HepG2 (cell line): Measurements from ENCODE around the gene EML2. TPM values are rescaled to one million over a fixed set of nuclear protein-coding genes. Genes with fewer than 3 reads are reported as not detected.

Experiments
- ATAD3A ChIP-seq: sonication (generic); formaldehyde crosslinking; IDR thresholded peaks from 2 replicates; pipeline ENCODE4 v1.4.0; 2020; ENCODE audit warnings: missing genetic modification reagents
- FLYWCH1 ChIP-seq: sonication (generic); formaldehyde crosslinking; IDR thresholded peaks from 2 replicates; pipeline ENCODE4 v1.8.1; 2023; ENCODE audit warnings: mild to moderate bottlenecking, missing genetic modification reagents
- NR2C2 ChIP-seq: sonication (generic); formaldehyde crosslinking; IDR thresholded peaks from 2 replicates; pipeline ENCODE4 v1.4.0; 2020; ENCODE audit warnings: missing genetic modification reagents, mild to moderate bottlenecking, moderate library complexity, borderline replicate concordance
- SIN3B ChIP-seq: fragments of 150-350 bp; IDR thresholded peaks from 2 replicates; pipeline ENCODE4 v1.6.1; 2014; ENCODE audit warnings: low read length
- ZFX ChIP-seq: sonication (generic); formaldehyde crosslinking; IDR thresholded peaks from 2 replicates; pipeline ENCODE4 v1.4.0; 2020; ENCODE audit warnings: mild to moderate bottlenecking, low read depth, missing genetic modification reagents, moderate library complexity
- ZNF333 ChIP-seq: sonication (generic); formaldehyde crosslinking; IDR thresholded peaks from 2 replicates; pipeline ENCODE4 v1.4.0; 2020; ENCODE audit warnings: mild to moderate bottlenecking, missing genetic modification reagents, borderline replicate concordance
- ZNF563 ChIP-seq: sonication (generic); formaldehyde crosslinking; IDR thresholded peaks from 2 replicates; pipeline ENCODE4 v1.8.0; 2022; ENCODE audit warnings: mild to moderate bottlenecking, moderate library complexity, missing genetic modification reagents
- ZNF567 ChIP-seq: sonication (generic); formaldehyde crosslinking; IDR thresholded peaks from 2 replicates; pipeline ENCODE4 v1.8.1; 2023; ENCODE audit warnings: mild to moderate bottlenecking, missing genetic modification reagents, borderline replicate concordance
- ZNF878 ChIP-seq: sonication (generic); formaldehyde crosslinking; IDR thresholded peaks from 2 replicates; pipeline ENCODE4 v1.8.1; 2023; ENCODE audit warnings: mild to moderate bottlenecking, missing genetic modification reagents, moderate library complexity
- polyA plus RNA-seq, 8 experiments: library from polyadenylated mRNA; depleted of rRNA in 3 of 8; stranded (reverse) in 7 of 8; unstranded in 1 of 8; fragments of >200 nt; fragmentation: Illumina TruSeq in 4 of 8; extraction: Trizol in 4 of 8; gene quantifications; 2 replicates each; pipeline versions ENCODE4 v1.2.1 to v1.2.3, GENCODE V29; 2011 to 2016; ENCODE audit warnings: low read depth in 4 of 8, missing spikeins in 1 of 8, mixed read lengths in 1 of 8; ENCODE audit not compliant: insufficient read depth in 1 of 8
- total RNA-seq, 5 experiments: library from RNA; depleted of rRNA; stranded (reverse); fragments of >200 nt; fragmentation: Illumina TruSeq; extraction: Trizol; gene quantifications; 2 replicates each; pipeline ENCODE4 v1.2.3, GENCODE V29; 2016; ENCODE audit warnings: low read depth in 1 of 5
- TF ChIP-seq, protein P1 (sequence below): IDR thresholded peaks from 2 replicates; pipeline ENCODE4 v1.6.1; 2016; ENCODE audit warnings: missing compliant biosample characterization, missing genetic modification reagents, borderline replicate concordance
- TF ChIP-seq, protein P2 (sequence below): sonication (generic); formaldehyde crosslinking; IDR thresholded peaks from 2 replicates; pipeline ENCODE4 v1.4.0; 2020; ENCODE audit warnings: missing genetic modification reagents
- TF ChIP-seq, protein P3 (sequence below): sonication (generic); formaldehyde crosslinking; IDR thresholded peaks from 2 replicates; pipeline ENCODE4 v1.5.1; 2020; ENCODE audit warnings: mild to moderate bottlenecking, missing genetic modification reagents, moderate library complexity
- TF ChIP-seq, protein P4 (sequence below): sonication (generic); formaldehyde crosslinking; IDR thresholded peaks from 2 replicates; pipeline ENCODE4 v1.5.0; 2020; ENCODE audit warnings: mild to moderate bottlenecking, missing genetic modification reagents, moderate library complexity
- TF ChIP-seq, protein P5 (sequence below): sonication (generic); formaldehyde crosslinking; IDR thresholded peaks from 2 replicates; pipeline ENCODE4 v1.4.0; 2020; ENCODE audit warnings: missing genetic modification reagents, mild to moderate bottlenecking, borderline replicate concordance

EML2 gene
- total and polyA plus RNA-seq, 2 of the 13 experiments (the other 11 are each of a cell fraction or from before 2014, with no cell fraction given), result 7.3 to 12.9 TPM

DNA sequence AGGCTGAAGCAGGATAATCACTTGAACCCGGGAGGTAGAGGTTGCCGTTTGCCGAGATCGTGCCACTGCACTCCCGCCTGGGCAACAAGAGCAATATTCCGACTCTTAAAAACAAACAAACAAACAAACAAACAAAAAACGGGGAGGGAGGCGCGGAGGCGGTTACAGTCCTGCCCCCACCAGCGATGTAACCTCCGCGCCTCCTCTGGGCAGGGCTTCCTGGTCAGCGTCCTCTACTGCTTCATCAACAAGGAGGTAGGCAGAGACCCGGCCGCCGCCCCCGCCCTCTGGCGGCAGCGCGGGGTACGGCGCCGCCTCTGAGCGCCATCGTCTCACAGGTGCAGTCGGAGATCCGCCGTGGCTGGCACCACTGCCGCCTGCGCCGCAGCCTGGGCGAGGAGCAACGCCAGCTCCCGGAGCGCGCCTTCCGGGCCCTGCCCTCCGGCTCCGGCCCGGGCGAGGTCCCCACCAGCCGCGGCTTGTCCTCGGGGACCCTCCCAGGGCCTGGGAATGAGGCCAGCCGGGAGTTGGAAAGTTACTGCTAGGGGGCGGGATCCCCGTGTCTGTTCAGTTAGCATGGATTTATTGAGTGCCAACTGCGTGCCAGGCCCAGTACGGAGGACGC is 42.3 kb upstream of the EML2 start (continued):
- TF ChIP-seq, protein P1, sequence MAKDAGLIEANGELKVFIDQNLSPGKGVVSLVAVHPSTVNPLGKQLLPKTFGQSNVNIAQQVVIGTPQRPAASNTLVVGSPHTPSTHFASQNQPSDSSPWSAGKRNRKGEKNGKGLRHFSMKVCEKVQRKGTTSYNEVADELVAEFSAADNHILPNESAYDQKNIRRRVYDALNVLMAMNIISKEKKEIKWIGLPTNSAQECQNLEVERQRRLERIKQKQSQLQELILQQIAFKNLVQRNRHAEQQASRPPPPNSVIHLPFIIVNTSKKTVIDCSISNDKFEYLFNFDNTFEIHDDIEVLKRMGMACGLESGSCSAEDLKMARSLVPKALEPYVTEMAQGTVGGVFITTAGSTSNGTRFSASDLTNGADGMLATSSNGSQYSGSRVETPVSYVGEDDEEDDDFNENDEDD (CRISPR knock-in tag), result 0 out of 2 replicates have a peak, but pooled peaks have one; percentile 36
- TF ChIP-seq NR2C2 (no peak), ATAD3A (no peak), ZNF878 (no peak), ZNF563 (CRISPR knock-in tag) (peak; percentile 33; the same call in 1 of the 2 replicates), ZNF333 (no peak; the same call in 1 of the 2 replicates), FLYWCH1 (CRISPR knock-in tag) (no peak), ZNF567 (CRISPR knock-in tag) (no peak), SIN3B (no peak), ZFX (CRISPR knock-in tag) (peak; percentile 67; the same call in 1 of the 2 replicates)
- TF ChIP-seq, protein P2, sequence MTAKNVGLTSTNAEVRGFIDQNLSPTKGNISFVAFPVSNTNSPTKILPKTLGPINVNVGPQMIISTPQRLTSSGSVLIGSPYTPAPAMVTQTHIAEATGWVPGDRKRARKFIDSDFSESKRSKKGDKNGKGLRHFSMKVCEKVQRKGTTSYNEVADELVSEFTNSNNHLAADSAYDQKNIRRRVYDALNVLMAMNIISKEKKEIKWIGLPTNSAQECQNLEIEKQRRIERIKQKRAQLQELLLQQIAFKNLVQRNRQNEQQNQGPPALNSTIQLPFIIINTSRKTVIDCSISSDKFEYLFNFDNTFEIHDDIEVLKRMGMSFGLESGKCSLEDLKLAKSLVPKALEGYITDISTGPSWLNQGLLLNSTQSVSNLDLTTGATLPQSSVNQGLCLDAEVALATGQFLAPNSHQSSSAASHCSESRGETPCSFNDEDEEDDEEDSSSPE (CRISPR knock-in tag), result 0 out of 2 replicates have a peak, but pooled peaks have one; percentile 36
- TF ChIP-seq, protein P3, sequence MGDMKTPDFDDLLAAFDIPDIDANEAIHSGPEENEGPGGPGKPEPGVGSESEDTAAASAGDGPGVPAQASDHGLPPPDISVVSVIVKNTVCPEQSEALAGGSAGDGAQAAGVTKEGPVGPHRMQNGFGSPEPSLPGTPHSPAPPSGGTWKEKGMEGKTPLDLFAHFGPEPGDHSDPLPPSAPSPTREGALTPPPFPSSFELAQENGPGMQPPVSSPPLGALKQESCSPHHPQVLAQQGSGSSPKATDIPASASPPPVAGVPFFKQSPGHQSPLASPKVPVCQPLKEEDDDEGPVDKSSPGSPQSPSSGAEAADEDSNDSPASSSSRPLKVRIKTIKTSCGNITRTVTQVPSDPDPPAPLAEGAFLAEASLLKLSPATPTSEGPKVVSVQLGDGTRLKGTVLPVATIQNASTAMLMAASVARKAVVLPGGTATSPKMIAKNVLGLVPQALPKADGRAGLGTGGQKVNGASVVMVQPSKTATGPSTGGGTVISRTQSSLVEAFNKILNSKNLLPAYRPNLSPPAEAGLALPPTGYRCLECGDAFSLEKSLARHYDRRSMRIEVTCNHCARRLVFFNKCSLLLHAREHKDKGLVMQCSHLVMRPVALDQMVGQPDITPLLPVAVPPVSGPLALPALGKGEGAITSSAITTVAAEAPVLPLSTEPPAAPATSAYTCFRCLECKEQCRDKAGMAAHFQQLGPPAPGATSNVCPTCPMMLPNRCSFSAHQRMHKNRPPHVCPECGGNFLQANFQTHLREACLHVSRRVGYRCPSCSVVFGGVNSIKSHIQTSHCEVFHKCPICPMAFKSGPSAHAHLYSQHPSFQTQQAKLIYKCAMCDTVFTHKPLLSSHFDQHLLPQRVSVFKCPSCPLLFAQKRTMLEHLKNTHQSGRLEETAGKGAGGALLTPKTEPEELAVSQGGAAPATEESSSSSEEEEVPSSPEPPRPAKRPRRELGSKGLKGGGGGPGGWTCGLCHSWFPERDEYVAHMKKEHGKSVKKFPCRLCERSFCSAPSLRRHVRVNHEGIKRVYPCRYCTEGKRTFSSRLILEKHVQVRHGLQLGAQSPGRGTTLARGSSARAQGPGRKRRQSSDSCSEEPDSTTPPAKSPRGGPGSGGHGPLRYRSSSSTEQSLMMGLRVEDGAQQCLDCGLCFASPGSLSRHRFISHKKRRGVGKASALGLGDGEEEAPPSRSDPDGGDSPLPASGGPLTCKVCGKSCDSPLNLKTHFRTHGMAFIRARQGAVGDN (CRISPR knock-in tag), result peak; percentile 87
- TF ChIP-seq, protein P4, sequence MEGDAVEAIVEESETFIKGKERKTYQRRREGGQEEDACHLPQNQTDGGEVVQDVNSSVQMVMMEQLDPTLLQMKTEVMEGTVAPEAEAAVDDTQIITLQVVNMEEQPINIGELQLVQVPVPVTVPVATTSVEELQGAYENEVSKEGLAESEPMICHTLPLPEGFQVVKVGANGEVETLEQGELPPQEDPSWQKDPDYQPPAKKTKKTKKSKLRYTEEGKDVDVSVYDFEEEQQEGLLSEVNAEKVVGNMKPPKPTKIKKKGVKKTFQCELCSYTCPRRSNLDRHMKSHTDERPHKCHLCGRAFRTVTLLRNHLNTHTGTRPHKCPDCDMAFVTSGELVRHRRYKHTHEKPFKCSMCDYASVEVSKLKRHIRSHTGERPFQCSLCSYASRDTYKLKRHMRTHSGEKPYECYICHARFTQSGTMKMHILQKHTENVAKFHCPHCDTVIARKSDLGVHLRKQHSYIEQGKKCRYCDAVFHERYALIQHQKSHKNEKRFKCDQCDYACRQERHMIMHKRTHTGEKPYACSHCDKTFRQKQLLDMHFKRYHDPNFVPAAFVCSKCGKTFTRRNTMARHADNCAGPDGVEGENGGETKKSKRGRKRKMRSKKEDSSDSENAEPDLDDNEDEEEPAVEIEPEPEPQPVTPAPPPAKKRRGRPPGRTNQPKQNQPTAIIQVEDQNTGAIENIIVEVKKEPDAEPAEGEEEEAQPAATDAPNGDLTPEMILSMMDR (CRISPR knock-in tag), result peak; percentile 94
- TF ChIP-seq, protein P5, sequence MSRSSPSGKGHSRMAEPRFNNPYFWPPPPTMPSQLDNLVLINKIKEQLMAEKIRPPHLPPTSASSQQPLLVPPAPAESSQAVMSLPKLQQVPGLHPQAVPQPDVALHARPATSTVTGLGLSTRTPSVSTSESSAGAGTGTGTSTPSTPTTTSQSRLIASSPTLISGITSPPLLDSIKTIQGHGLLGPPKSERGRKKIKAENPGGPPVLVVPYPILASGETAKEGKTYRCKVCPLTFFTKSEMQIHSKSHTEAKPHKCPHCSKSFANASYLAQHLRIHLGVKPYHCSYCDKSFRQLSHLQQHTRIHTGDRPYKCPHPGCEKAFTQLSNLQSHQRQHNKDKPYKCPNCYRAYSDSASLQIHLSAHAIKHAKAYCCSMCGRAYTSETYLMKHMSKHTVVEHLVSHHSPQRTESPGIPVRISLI (CRISPR knock-in tag), result peak; percentile 23; the same call in 1 of the 2 replicates
